Amygdala (tissue), 56 donors: Measurements from ENCODE around the gene CENPA.
"Not testable (repeated sequence)": the region's sequence is repeated elsewhere in the genome, so short reads cannot be mapped to it uniquely, and the experiment has no call there.

Experiments used
- DNase-seq, 56 donors: peaks; one replicate each; lab custom pipeline; 2025; lab: John Stamatoyannopoulos, UW

Gene CENPA

GRCh38 chr2:26785431-26786206 is at the start of gene CENPA:
CENPA (plus strand) TSS chr2:26786056; CDS start chr2:26786197, 141 bp downstream.
- peak in 55 of 56 donors; percentile 29 to 97 (median 91) for DNase-seq

- DNase-seq, result no peak
Measured at GRCh38 chr2:26737221-26737620, 48.6 kb upstream of the CENPA start.

- no peak for DNase-seq
Measured at GRCh38 chr2:26738481-26738880, 47.4 kb upstream of the CENPA start.

- no peak for DNase-seq
Measured at GRCh38 chr2:26739514-26739913, 46.3 kb upstream of the CENPA start.

GRCh38 chr2:26740346-26740745 is 45.5 kb upstream of the CENPA start:
- DNase-seq, result no peak

GRCh38 chr2:26740890-26741302 is 45.0 kb upstream of the CENPA start:
- no peak for DNase-seq

GRCh38 chr2:26742048-26742770 is 43.6 kb upstream of the CENPA start:
- no peak for DNase-seq

- DNase-seq, result no peak
Measured at GRCh38 chr2:26743852-26744251, 42.0 kb upstream of the CENPA start.

- no peak for DNase-seq
Measured at GRCh38 chr2:26744953-26745352, 40.9 kb upstream of the CENPA start.

- DNase-seq, result peak in 54 of 56 donors; percentile 5 to 94 (median 61)
Measured at GRCh38 chr2:26745609-26746327, 40.1 kb upstream of the CENPA start.

- no peak for DNase-seq
Measured at GRCh38 chr2:26746934-26747333, 38.9 kb upstream of the CENPA start.

GRCh38 chr2:26749787-26750420 is 36.0 kb upstream of the CENPA start:
- not testable (repeated sequence) for DNase-seq

- not testable (repeated sequence) for DNase-seq
Measured at GRCh38 chr2:26750467-26750866, 35.4 kb upstream of the CENPA start.

GRCh38 chr2:26752656-26753055 is 33.2 kb upstream of the CENPA start:
- DNase-seq, result peak in 1 of 56 donors; percentile 7

GRCh38 chr2:26754539-26754938 is 31.3 kb upstream of the CENPA start:
- DNase-seq, result no peak

GRCh38 chr2:26754972-26755670 is 30.7 kb upstream of the CENPA start:
- no peak for DNase-seq

GRCh38 chr2:26756337-26756736 is 29.5 kb upstream of the CENPA start:
- DNase-seq, result no peak

GRCh38 chr2:26757873-26758789 is 27.7 kb upstream of the CENPA start:
- DNase-seq, result no peak

- no peak for DNase-seq
Measured at GRCh38 chr2:26758790-26759321, 27.0 kb upstream of the CENPA start.
